Stimulated activated CD4-positive, alpha-beta T cell treated with anti-CD3 and anti-CD28 coated beads, Interleukin-15, amount 100 ng/mL, for 48 hours (primary cell): ENCODE data around the gene CYYR1.
"Not testable (repeated sequence)": the region's sequence is repeated elsewhere in the genome, so short reads cannot be mapped to it uniquely, and the experiment has no call there.

Experiments used
- DNase-seq, 2 donors: peaks; one replicate each; pipeline ENCODE4 v3.0.0-alpha.2; 2020; ENCODE audit warnings: low read depth in 2 of 2

The CYYR1 gene

GRCh38 chr21:26489781-26490180, 83.3 kb downstream of the CYYR1 start:
- DNase-seq, result no peak

- DNase-seq, result no peak
These were observed 85.1 kb downstream of the CYYR1 start for GRCh38 chr21:26487981-26488480.

- no peak for DNase-seq
These were observed 99.6 kb downstream of the CYYR1 start for GRCh38 chr21:26473471-26473870.

GRCh38 chr21:26471099-26471471, 102.0 kb downstream of the CYYR1 start:
- DNase-seq, result no peak

- no peak for DNase-seq
These were observed 102.6 kb downstream of the CYYR1 start for GRCh38 chr21:26470351-26471098.

- DNase-seq, result no peak
These were observed 103.3 kb downstream of the CYYR1 start for GRCh38 chr21:26469789-26470188.

- DNase-seq, result no peak
These were observed 107.2 kb downstream of the CYYR1 start for GRCh38 chr21:26465916-26466315.

GRCh38 chr21:26461500-26461899, 111.6 kb downstream of the CYYR1 start:
- no peak for DNase-seq

- no peak for DNase-seq
These were observed 112.5 kb downstream of the CYYR1 start for GRCh38 chr21:26460621-26461020.

GRCh38 chr21:26458854-26459253, 114.2 kb downstream of the CYYR1 start:
- DNase-seq, result not testable (repeated sequence)

- DNase-seq, result no peak
These were observed 115.3 kb downstream of the CYYR1 start for GRCh38 chr21:26457817-26458216.

- DNase-seq, result no peak
These were observed 119.8 kb downstream of the CYYR1 start for GRCh38 chr21:26453267-26453666.

- no peak for DNase-seq
These were observed 121.9 kb downstream of the CYYR1 start for GRCh38 chr21:26451081-26451740.

GRCh38 chr21:26449161-26449560, 123.9 kb downstream of the CYYR1 start:
- DNase-seq, result no peak

GRCh38 chr21:26448751-26449150, 124.3 kb downstream of the CYYR1 start:
- DNase-seq, result no peak

- DNase-seq, result no peak
These were observed 125.1 kb downstream of the CYYR1 start for GRCh38 chr21:26447932-26448475.

- no peak for DNase-seq
These were observed 127.6 kb downstream of the CYYR1 start for GRCh38 chr21:26445440-26445839.

- DNase-seq, result no peak
These were observed 128.4 kb downstream of the CYYR1 start for GRCh38 chr21:26444646-26445045.

GRCh38 chr21:26443867-26444266, 129.2 kb downstream of the CYYR1 start:
- DNase-seq, result no peak

GRCh38 chr21:26443291-26443690, 129.8 kb downstream of the CYYR1 start:
- DNase-seq, result no peak

- DNase-seq, result no peak
These were observed 131.9 kb downstream of the CYYR1 start for GRCh38 chr21:26441149-26441548.

GRCh38 chr21:26438976-26439375, 134.1 kb downstream of the CYYR1 start:
- no peak for DNase-seq
